Thyroid gland (tissue), 4 donors: ENCODE measurements around the gene CWC22.

Source experiments
- CTCF ChIP-seq, 6 experiments: fragments of 200-600 bp in 3 of 6; fragments of 450-650 bp in 3 of 6; sonication (generic) in 3 of 6; IDR thresholded peaks; one replicate each; pipeline ENCODE4 v1.5.1; 2016 to 2019; ENCODE audit warnings: antibody characterized with exemption in 6 of 6, mild to moderate bottlenecking in 2 of 6, inconsistent platforms in 1 of 6, moderate library complexity in 1 of 6
- POLR2A ChIP-seq, 2 donors: fragments of 450-650 bp; IDR thresholded peaks; one replicate each; pipeline ENCODE4 v1.6.1; 2017; ENCODE audit warnings: antibody characterized with exemption in 2 of 2, mild to moderate bottlenecking in 2 of 2, moderate library complexity in 1 of 2

GRCh38 chr2:179983250-179983932 lies 23.7 kb downstream of the CWC22 start:
- no peak for TF ChIP-seq CTCF (IDR thresholded peaks at IDR 0.05)
- TF ChIP-seq POLR2A (IDR thresholded peaks at IDR 0.05), result no peak
